ENCODE results near the gene PLEKHH1. TPM values are rescaled to one million over a fixed set of nuclear protein-coding genes. Genes with fewer than 3 reads are reported as not detected.

Gene PLEKHH1
- polyA plus RNA-seq, 1 donor from 2014 or later = 34.1 TPM

GRCh38 chr14:67510836-67511235 lies 22.3 kb upstream of the PLEKHH1 start:
- no peak overlapping the region for H3K4me2 ChIP-seq (ENCODE audit: low read length)
- H3K27ac ChIP-seq (ENCODE audit: low read length) = no peak overlapping the region
- no peak overlapping the region for H3K4me3 ChIP-seq (ENCODE audit: low read length)
- no peaks in the 10 kb centered on the region for H3F3A ChIP-seq (ENCODE audit: insufficient read depth, low read length, poor library complexity, severe bottlenecking)
- H3K9me3 ChIP-seq (ENCODE audit: low read length) = no peaks in the 10 kb centered on the region
- no peaks in the 10 kb centered on the region for H3K9me2 ChIP-seq (ENCODE audit: insufficient read depth, low read length)
- no peak overlapping the region for H3K9ac ChIP-seq (ENCODE audit: low read length)
- H3K79me2 ChIP-seq (replicated peaks; ENCODE audit: insufficient read depth, low read length) = no peaks in the 10 kb centered on the region
- no peaks in the 10 kb centered on the region for H3K36me3 ChIP-seq (ENCODE audit: insufficient read depth, low read length)
- H2AFZ ChIP-seq (ENCODE audit: low read depth, low read length) = no peak overlapping the region
- peaks cover 18% of the 10 kb centered on the region for H3K27me3 ChIP-seq (ENCODE audit: insufficient read depth, low read depth, low read length)
- H4K20me1 ChIP-seq (ENCODE audit: insufficient read depth) = no peaks in the 10 kb centered on the region
- TF ChIP-seq EP300 (conservative IDR thresholded peaks at IDR 0.05; ENCODE audit: poor library complexity, severe bottlenecking) (no peak), RAD21 (conservative IDR thresholded peaks at IDR 0.05) (no peak), POLR2AphosphoS5 (IDR thresholded peaks at IDR 0.05) (no peak), MXI1 (conservative IDR thresholded peaks at IDR 0.05; ENCODE audit: poor library complexity, severe bottlenecking) (no peak), CTCF (IDR thresholded peaks at IDR 0.05; ENCODE audit: poor library complexity, severe bottlenecking) (no peak), EZH2 (IDR thresholded peaks at IDR 0.05; ENCODE audit: borderline replicate concordance, insufficient read depth, low read length, poor library complexity, severe bottlenecking) (no peak), SMC3 (conservative IDR thresholded peaks at IDR 0.05; ENCODE audit: poor library complexity) (no peak), TAF1 (IDR thresholded peaks at IDR 0.05; ENCODE audit: low read depth) (no peak), REST (IDR thresholded peaks at IDR 0.05; ENCODE audit: borderline replicate concordance) (no peak)

- Histone ChIP-seq H3K9me2 (ENCODE audit: insufficient read depth, low read length) (no peaks in the 10 kb centered on the region), H3K4me3 (ENCODE audit: low read length) (no peak overlapping the region), H3K36me3 (ENCODE audit: insufficient read depth, low read length) (no peaks in the 10 kb centered on the region), H3K27me3 (ENCODE audit: insufficient read depth, low read depth, low read length) (peaks cover 36% of the 10 kb centered on the region), H3F3A (ENCODE audit: insufficient read depth, low read length, poor library complexity, severe bottlenecking) (no peaks in the 10 kb centered on the region), H3K9me3 (ENCODE audit: low read length) (no peaks in the 10 kb centered on the region), H2AFZ (ENCODE audit: low read depth, low read length) (no peak overlapping the region), H3K4me2 (ENCODE audit: low read length) (no peak overlapping the region), H3K9ac (ENCODE audit: low read length) (no peak overlapping the region), H4K20me1 (ENCODE audit: insufficient read depth) (no peaks in the 10 kb centered on the region), H3K79me2 (replicated peaks; ENCODE audit: insufficient read depth, low read length) (no peaks in the 10 kb centered on the region), H3K27ac (ENCODE audit: low read length) (no peak overlapping the region)
- TF ChIP-seq TAF1 (IDR thresholded peaks at IDR 0.05; ENCODE audit: low read depth) = no peak
- no peak for TF ChIP-seq CTCF (IDR thresholded peaks at IDR 0.05; ENCODE audit: poor library complexity, severe bottlenecking)
- TF ChIP-seq SMC3 (conservative IDR thresholded peaks at IDR 0.05; ENCODE audit: poor library complexity) = no peak
- TF ChIP-seq EZH2 (IDR thresholded peaks at IDR 0.05; ENCODE audit: borderline replicate concordance, insufficient read depth, low read length, poor library complexity, severe bottlenecking) = no peak
- TF ChIP-seq REST (IDR thresholded peaks at IDR 0.05; ENCODE audit: borderline replicate concordance) = no peak
- no peak for TF ChIP-seq MXI1 (conservative IDR thresholded peaks at IDR 0.05; ENCODE audit: poor library complexity, severe bottlenecking)
- TF ChIP-seq POLR2AphosphoS5 (IDR thresholded peaks at IDR 0.05) = no peak
- no peak for TF ChIP-seq RAD21 (conservative IDR thresholded peaks at IDR 0.05)
- no peak for TF ChIP-seq EP300 (conservative IDR thresholded peaks at IDR 0.05; ENCODE audit: poor library complexity, severe bottlenecking)
Observed at GRCh38 chr14:67512463-67513310, 20.4 kb upstream of the PLEKHH1 start.

All from neural cell (in vitro differentiated cells).